Measurements from ENCODE around the gene TBX15. TPM values are rescaled to one million over a fixed set of nuclear protein-coding genes. Genes with fewer than 3 reads are reported as not detected.
"Not testable (repeated sequence)": the region's sequence is repeated elsewhere in the genome, so short reads cannot be mapped to it uniquely, and the experiment has no call there.

Gene TBX15
- total and polyA plus RNA-seq, 3 donors from 2014 or later: 0.63 to 1.5 (median 0.74) TPM

DNA sequence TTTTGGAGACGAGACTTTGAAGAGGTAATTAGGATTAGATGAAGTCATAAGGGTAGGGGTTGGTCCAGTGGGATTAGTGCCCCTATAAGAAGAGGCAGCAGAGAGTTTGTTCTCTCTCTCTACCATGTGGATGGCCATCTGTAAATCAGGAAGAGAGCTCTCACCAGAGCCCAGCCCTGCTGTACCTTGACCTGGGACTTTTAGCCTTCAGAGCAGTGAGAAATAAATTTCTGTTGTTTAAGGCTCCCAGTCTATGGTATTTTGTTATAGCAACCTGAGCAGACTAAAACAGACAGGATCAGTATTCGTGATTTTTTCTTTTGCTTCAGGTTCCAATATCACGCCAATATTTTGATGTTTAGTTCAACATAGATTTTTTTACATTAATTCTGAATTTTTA is 30.0 kb downstream of the TBX15 start:
- Histone ChIP-seq H3K27me3 (no peaks in the 10 kb centered on the region), H3K27ac (no peak overlapping the region), H3K4me3 (no peak overlapping the region), H3K36me3 (ENCODE audit: low read depth, missing control alignments) (no peaks in the 10 kb centered on the region), H3K9me3 (no peaks in the 10 kb centered on the region), H3K4me1 (no peaks in the 10 kb centered on the region)
- intact Hi-C loops (cut with DNase I; ENCODE audit: low total_unique reads): no loop called here
- no peak for TF ChIP-seq CTCF (IDR thresholded peaks at IDR 0.05)
- TF ChIP-seq POLR2A (IDR thresholded peaks at IDR 0.05): no peak
- WGBS, 2 donors: 83 to 92% methylated on average over 3 of the region's 3 CpGs
- DNase-seq: no peak

DNA sequence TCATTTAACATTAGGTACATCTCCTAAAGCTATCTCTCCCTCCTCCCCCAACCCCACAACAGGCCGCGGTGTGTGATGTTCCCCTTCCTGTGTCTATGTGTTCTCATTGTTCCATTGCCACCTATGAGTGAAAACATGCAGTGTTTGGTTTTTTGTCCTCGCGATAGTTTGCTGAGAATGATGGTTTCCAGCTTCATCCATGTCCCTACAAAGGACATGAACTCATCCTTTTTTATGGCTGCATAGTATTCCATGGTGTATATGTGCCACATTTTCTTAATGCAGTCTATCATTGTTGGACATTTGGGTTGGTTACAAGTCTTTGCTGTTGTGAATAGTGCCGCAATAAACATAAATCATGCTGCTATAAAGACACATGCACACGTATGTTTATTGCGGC is 30.6 kb downstream of the TBX15 start:
- H3K4me1 ChIP-seq; H3K36me3 ChIP-seq (ENCODE audit: low read depth, missing control alignments); H3K27ac ChIP-seq; H3K4me3 ChIP-seq; H3K27me3 ChIP-seq; intact Hi-C loops (cut with DNase I; ENCODE audit: low total_unique reads); H3K9me3 ChIP-seq; DNase-seq: not testable (repeated sequence)
- 92 to 96% methylated on average over 7 of the region's 7 CpGs for WGBS, 2 donors

DNA sequence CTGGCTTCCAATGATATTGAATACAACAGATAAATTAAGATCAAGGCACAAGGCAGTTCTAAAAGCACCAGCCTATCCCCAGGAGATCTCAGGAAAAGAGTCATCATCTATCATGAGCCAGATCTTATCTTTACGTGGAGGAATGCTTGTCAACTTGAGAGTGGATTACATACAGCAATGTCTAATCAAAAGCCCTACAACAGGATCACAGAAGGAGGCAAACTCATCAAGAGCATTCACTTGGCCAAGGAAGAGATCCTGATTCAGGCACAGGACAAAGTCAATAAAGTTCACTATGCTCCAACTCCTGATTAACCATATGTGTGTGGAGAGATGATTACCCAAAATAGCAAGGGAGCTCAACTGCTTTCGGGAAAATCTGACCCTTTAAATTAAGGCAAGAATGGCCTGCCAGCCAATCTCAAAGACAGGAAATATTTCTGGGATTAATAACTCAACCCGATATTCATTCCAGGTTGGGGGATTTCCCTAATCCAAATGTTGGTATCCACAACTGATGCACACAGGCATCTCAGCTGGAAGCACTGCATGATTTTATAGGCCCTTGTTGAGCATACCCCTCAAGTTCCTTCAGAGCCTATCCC is 33.7 kb downstream of the TBX15 start:
- H3K4me3 ChIP-seq: no peak overlapping the region
- H3K36me3 ChIP-seq (ENCODE audit: low read depth, missing control alignments): no peaks in the 10 kb centered on the region
- TF ChIP-seq CTCF (IDR thresholded peaks at IDR 0.05) (no peak), POLR2A (IDR thresholded peaks at IDR 0.05) (no peak)
- 73 to 75% methylated on average over 3 of the region's 3 CpGs for WGBS, 2 donors
- no peaks in the 10 kb centered on the region for H3K27me3 ChIP-seq
- intact Hi-C loops (cut with DNase I; ENCODE audit: low total_unique reads): no loop called here
- no peak overlapping the region for H3K27ac ChIP-seq
- no peaks in the 10 kb centered on the region for H3K4me1 ChIP-seq
- no peak for DNase-seq
- H3K9me3 ChIP-seq: no peaks in the 10 kb centered on the region

DNA sequence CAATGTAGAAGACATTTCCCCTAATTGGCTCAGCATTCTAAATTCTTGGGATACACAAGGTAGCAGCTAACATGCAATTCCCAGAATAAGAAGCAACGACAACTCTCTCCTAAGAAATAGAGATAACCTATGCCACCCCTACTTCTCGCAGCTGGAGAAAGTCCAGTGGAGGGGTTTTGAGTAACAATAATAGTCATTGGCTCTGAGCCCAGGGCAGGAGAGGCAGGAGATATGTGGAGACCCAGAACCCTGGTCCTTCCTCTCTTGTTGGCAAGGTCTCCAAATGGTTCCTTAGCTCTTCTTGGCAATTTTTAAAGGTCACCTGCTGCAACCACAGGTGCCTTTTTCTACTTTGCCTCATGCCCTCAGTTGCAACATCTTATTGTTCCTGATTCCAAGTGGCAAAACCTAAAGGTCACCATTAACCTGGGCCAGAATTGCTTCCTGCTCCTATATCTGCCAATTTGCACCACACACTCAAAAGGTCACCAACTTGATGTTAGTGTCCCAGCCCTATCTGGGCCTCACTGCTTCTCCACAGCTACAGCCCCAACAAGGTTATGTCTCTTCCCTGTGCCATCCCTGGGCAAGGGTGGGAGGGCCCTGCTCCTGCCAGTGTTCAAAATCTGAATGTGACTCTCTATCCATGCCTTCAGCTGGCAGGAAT is 36.7 kb downstream of the TBX15 start:
- TF ChIP-seq POLR2A (IDR thresholded peaks at IDR 0.05) (no peak), CTCF (IDR thresholded peaks at IDR 0.05) (no peak)
- H3K27me3 ChIP-seq: no peaks in the 10 kb centered on the region
- intact Hi-C loops (cut with DNase I; ENCODE audit: low total_unique reads): no loop called here
- H3K36me3 ChIP-seq (ENCODE audit: low read depth, missing control alignments): no peaks in the 10 kb centered on the region
- WGBS, 2 donors: 60 to 77% methylated on average over 2 of the region's 2 CpGs
- no peaks in the 10 kb centered on the region for H3K9me3 ChIP-seq
- no peaks in the 10 kb centered on the region for H3K4me1 ChIP-seq
- no peak overlapping the region for H3K4me3 ChIP-seq
- no peak for DNase-seq
- no peak overlapping the region for H3K27ac ChIP-seq

DNA sequence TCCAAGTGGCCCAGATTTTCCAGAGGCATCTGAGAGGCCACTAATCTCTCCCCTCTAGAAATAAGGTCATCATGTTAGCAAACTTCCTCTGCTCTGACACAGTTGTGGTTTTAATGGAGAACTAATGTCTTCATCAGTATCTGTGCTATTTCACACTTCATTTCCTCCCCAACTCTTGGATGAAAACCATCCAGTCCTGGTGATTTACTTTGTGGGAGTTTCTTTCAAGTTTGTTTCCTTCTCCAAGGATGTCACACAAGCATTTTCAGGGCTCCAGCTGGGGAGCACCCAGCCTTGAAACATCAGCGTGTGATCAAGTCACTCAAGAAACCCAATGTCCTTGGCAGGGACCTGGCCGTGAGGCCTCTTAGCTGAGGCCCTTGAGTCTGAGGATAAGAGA is 38.8 kb downstream of the TBX15 start:
- H3K4me1 ChIP-seq: no peaks in the 10 kb centered on the region
- 68 to 78% methylated on average over 2 of the region's 2 CpGs for WGBS, 2 donors
- H3K27ac ChIP-seq: no peak overlapping the region
- intact Hi-C loops (cut with DNase I; ENCODE audit: low total_unique reads): no loop called here
- H3K27me3 ChIP-seq: no peaks in the 10 kb centered on the region
- no peaks in the 10 kb centered on the region for H3K36me3 ChIP-seq (ENCODE audit: low read depth, missing control alignments)
- H3K4me3 ChIP-seq: no peak overlapping the region
- no peak for TF ChIP-seq POLR2A (IDR thresholded peaks at IDR 0.05)
- no peak for TF ChIP-seq CTCF (IDR thresholded peaks at IDR 0.05)
- H3K9me3 ChIP-seq: no peaks in the 10 kb centered on the region
- no peak for DNase-seq
